SKM-1 (cell line): ENCODE results near the gene BHLHE23.
"Not testable (repeated sequence)": the region's sequence is repeated elsewhere in the genome, so short reads cannot be mapped to it uniquely, and the experiment has no call there.

Experiments used
- DNase-seq: peaks from one replicate; lab custom pipeline; 2025; ENCODE audit not compliant: unreplicated experiment; lab: John Stamatoyannopoulos, UW

The BHLHE23 gene

GRCh38 chr20:62962221-62962879 lies 44.4 kb downstream of the BHLHE23 start:
- no peak for DNase-seq

- no peak for DNase-seq
These were observed 45.0 kb downstream of the BHLHE23 start for GRCh38 chr20:62961799-62962198.

GRCh38 chr20:62961310-62961783 lies 45.4 kb downstream of the BHLHE23 start:
- no peak for DNase-seq

- not testable (repeated sequence) for DNase-seq
These were observed 46.1 kb downstream of the BHLHE23 start for GRCh38 chr20:62960446-62961309.

GRCh38 chr20:62959998-62960436 lies 46.7 kb downstream of the BHLHE23 start:
- DNase-seq, result no peak

- no peak for DNase-seq
These were observed 47.4 kb downstream of the BHLHE23 start for GRCh38 chr20:62959101-62959971.

GRCh38 chr20:62958388-62959100 lies 48.2 kb downstream of the BHLHE23 start:
- no peak for DNase-seq

GRCh38 chr20:62957136-62958117 lies 49.3 kb downstream of the BHLHE23 start:
- DNase-seq, result no peak

- no peak for DNase-seq
These were observed 50.2 kb downstream of the BHLHE23 start for GRCh38 chr20:62956387-62957135.
